Brain microvascular endothelial cell (primary cell): ENCODE data around the gene OR4D2.

Experiments
- DNase-seq: peaks from one replicate; pipeline ENCODE4 v3.0.0-alpha.2; 2020
- H3K27ac ChIP-seq: fragments of 250-450 bp; sonication (Bioruptor Pico); 2 replicates; pipeline ENCODE4 v1.5.1; 2020; ENCODE audit warnings: mild to moderate bottlenecking, moderate library complexity
- H3K27me3 ChIP-seq: fragments of 250-450 bp; sonication (Bioruptor Pico); replicated peaks from 2 replicates; pipeline ENCODE4 v1.5.1; 2020; ENCODE audit warnings: mild to moderate bottlenecking
- H3K36me3 ChIP-seq: fragments of 250-450 bp; sonication (Bioruptor Pico); replicated peaks from 2 replicates; pipeline ENCODE4 v1.5.1; 2020; ENCODE audit warnings: mild to moderate bottlenecking
- H3K4me3 ChIP-seq: 2 replicates; pipeline ENCODE4 v1.5.1; 2011; ENCODE audit warnings: low read depth, mild to moderate bottlenecking, control low read depth, low read length, moderate library complexity
- in situ Hi-C: cut with HindIII; loops from 2 replicates; pipeline ENCODE4 v1.10.0; 2017; ENCODE audit warnings: low sequenced_read_pairs, low pct_ligation_motif_present
- TF ChIP-seq, protein P1 (sequence below): IDR thresholded peaks from 2 replicates; pipeline ENCODE4 v1.5.1; 2011; ENCODE audit warnings: low read depth, mild to moderate bottlenecking, moderate library complexity, low read length, control low read depth, inconsistent platforms; ENCODE audit errors: missing control alignments

Gene OR4D2

DNA sequence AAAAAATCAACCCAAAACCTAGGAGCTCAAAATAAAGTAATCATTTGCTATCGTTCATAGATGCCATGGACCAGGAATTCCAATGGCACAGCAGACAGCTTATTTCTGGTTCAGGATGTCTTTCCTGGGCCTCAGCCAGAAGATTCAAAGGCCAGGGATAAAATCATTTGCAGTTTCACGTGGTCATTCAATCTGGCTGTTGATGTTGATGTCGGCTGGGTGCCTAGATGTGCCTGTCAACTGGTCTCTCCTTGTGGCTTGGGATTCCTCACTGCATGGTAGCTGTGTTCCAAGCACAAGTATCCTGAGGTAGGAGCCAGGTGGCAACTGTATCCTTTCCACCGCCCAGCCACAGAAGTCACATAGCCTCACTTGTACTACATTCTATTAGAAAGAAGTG is 15.0 kb downstream of the OR4D2 start:
- Histone ChIP-seq H3K4me3 (no peak overlapping the region), H3K27me3 (no peaks in the 10 kb centered on the region), H3K27ac (no peak overlapping the region), H3K36me3 (no peaks in the 10 kb centered on the region)
- TF ChIP-seq, protein P1, sequence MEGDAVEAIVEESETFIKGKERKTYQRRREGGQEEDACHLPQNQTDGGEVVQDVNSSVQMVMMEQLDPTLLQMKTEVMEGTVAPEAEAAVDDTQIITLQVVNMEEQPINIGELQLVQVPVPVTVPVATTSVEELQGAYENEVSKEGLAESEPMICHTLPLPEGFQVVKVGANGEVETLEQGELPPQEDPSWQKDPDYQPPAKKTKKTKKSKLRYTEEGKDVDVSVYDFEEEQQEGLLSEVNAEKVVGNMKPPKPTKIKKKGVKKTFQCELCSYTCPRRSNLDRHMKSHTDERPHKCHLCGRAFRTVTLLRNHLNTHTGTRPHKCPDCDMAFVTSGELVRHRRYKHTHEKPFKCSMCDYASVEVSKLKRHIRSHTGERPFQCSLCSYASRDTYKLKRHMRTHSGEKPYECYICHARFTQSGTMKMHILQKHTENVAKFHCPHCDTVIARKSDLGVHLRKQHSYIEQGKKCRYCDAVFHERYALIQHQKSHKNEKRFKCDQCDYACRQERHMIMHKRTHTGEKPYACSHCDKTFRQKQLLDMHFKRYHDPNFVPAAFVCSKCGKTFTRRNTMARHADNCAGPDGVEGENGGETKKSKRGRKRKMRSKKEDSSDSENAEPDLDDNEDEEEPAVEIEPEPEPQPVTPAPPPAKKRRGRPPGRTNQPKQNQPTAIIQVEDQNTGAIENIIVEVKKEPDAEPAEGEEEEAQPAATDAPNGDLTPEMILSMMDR = no peak
- DNase-seq = no peak
- in situ Hi-C loops = no loop called here

DNA sequence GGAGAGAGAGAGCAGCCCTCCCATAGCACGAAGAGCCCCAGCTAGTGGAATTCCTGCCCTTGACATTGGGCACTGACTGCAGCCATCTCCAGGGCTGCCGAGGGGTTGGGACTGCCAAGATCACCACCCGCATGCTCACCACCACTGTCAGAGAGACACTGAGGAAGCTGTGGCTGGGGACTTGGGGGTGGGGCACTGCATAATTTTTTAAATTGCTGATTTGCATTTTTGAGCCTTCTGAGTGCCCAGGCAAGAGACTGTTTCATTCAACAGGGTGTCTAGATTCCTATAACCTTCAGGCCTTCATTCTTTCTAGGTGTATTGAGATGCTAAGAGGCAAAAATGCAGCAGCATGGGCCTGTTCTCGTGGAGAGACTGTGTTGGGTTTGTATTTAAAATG is 16.7 kb downstream of the OR4D2 start:
- in situ Hi-C loops = no loop called here
- no peak overlapping the region for H3K27ac ChIP-seq
- no peaks in the 10 kb centered on the region for H3K36me3 ChIP-seq
- no peaks in the 10 kb centered on the region for H3K27me3 ChIP-seq
- H3K4me3 ChIP-seq = no peak overlapping the region
- TF ChIP-seq, protein P1 = no peak
- no peak for DNase-seq

DNA sequence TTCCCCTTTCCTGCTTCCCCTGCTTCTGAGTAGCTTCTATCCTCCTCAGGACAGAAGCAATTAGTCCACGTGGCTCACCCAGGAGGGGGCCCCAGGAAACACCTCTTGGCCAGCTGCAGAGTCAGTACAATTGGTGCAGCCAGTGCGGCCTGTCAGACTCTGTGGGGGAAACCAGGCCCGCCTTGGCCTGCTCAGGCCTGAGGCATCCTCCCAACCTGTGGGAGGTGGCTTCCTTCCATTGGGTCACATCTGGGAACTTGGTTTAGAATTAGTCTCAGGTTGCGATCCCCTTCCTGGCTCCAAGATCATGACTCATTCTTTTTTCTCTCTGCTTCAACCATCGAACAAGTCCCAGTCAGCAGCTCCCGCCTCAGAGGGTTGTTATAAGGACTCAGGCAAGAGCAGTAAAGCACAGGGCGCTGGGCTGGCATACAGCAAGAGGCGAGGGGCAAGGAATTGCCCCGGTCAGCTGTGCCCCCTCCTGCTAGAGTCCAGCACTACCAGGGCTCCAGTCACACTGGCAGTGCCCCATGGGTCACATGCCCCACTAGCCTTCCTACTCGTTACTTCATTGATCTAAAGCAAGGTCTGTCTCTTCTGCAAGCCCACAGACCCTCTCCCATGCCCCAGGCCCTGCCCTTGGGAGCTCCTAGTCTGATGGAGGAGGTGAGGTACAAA is 17.7 kb downstream of the OR4D2 start:
- Histone ChIP-seq H3K36me3 (no peaks in the 10 kb centered on the region), H3K27ac (no peak overlapping the region), H3K4me3 (no peak overlapping the region), H3K27me3 (no peaks in the 10 kb centered on the region)
- TF ChIP-seq, protein P1 = no peak
- in situ Hi-C loops = no loop called here
- peak; percentile 18 for DNase-seq

DNA sequence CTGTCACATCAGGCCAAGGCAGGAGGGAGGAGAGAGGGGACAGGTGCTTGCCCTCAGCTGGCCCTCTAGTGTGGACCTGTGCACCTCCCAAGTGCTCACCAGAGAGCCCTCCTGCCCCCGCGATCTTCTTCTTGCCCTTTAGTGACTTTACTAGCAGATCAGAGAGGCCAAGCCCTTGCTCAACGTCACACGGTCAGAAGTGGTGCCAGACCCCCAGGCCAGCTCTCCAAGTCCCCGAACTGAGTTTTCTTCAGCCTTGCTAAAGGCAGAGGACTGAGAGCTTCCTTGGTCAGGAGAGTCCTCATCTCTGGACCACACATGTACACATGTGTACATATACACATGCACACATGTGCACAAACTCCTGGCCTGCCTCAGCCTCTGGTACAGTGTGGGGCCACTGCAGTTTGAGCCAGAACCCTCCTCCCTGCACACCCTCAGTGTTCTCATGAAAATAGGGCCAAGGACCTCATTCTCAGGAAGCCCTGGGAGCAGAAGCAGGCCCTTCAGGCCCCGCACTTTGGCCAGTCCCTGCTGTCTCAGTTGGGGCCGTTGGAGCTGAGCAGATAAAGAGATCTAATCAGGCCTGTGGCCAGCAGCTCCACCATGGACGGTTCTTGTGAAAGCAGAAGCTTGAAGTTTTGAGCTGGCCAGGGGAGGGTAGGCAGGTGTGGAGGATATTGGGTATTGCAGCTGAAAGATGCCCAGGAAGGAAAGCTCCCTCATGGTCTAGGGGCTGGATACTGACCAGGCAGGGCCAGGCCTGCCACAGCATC is 18.4 kb downstream of the OR4D2 start:
- in situ Hi-C loops = no loop called here
- H3K27ac ChIP-seq = no peak overlapping the region

DNA sequence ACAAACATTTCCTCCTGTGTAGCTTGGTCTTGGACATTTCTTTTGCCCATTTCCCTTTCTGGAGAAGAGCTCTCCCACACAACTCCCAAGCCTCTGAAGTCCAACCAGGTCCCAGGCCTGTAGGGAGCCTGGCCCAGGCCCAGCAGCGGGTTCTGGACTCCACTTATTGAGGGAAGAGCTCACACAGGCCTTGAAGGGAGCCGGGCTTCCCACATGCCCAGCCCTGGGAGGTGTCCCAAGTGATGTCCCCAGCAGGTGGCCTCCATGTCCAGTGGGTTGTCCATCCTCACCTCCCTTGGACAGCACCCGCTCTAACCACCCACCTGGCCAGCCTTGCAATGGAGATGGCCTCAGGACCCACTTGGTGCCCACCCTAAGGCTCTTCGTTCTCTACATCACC is 19.8 kb downstream of the OR4D2 start:
- TF ChIP-seq, protein P1 = no peak
- H3K36me3 ChIP-seq = no peaks in the 10 kb centered on the region
- H3K4me3 ChIP-seq = no peak overlapping the region
- no peak for DNase-seq
- H3K27me3 ChIP-seq = no peaks in the 10 kb centered on the region
- H3K27ac ChIP-seq = no peak overlapping the region
- in situ Hi-C loops = no loop called here

More for the DNA sequence above, 18.4 kb downstream of the OR4D2 start:
- Histone ChIP-seq H3K36me3 (no peaks in the 10 kb centered on the region), H3K27me3 (no peaks in the 10 kb centered on the region), H3K4me3 (no peak overlapping the region)
- TF ChIP-seq, protein P1 = no peak
- no peak for DNase-seq

DNA sequence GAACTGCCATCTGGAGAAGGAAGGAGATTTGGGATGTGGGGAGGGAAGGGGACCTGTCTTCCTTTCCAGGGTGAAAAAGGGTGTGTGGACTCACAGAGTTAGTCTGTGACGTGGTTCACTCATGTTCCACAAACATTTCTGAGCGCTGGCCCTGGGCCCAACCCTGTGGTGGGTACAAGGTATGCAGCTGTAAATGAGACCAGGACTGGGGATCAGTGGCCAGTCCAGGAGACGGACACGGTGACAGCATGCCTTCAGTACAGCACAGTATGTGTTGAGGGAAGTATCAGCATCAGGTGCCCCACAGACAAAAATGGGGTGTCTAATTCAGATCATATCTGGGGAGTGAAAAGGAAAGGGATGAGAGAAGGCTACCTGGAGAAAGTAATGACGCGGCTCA is 20.3 kb downstream of the OR4D2 start:
- in situ Hi-C loops = no loop called here

More for the DNA sequence above, 20.3 kb downstream of the OR4D2 start:
- Histone ChIP-seq H3K4me3 (no peak overlapping the region), H3K27ac (no peak overlapping the region), H3K27me3 (no peaks in the 10 kb centered on the region), H3K36me3 (no peaks in the 10 kb centered on the region)
- DNase-seq = no peak
- TF ChIP-seq, protein P1 = no peak
